Measurements from ENCODE around the gene GPC1.

GPC1 gene

DNA sequence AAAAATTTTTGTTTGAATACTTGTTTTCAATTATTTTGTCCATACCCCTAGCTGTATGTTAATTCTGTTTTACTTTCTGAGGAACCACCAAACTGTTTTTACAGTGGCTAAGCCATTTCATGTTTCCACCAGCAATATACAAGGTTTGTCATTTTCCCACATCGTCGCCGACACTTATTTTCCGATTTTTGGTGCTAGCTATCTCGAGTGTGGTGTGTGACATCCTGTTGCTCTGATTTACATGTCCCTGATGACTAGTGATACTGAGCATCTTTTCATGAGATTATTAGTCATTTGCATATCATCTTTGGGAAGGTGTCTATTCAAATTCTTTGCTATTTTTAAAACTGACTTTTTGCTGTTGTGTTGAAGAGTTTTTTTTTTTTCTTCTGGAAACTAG, 7.2 kb upstream of the GPC1 start:
- TF ChIP-seq CTCF (IDR thresholded peaks at IDR 0.05; ENCODE audit: low read depth, low read length, missing control alignments) = no peak
- DNase-seq (ENCODE audit: low read depth) = no peak

DNA sequence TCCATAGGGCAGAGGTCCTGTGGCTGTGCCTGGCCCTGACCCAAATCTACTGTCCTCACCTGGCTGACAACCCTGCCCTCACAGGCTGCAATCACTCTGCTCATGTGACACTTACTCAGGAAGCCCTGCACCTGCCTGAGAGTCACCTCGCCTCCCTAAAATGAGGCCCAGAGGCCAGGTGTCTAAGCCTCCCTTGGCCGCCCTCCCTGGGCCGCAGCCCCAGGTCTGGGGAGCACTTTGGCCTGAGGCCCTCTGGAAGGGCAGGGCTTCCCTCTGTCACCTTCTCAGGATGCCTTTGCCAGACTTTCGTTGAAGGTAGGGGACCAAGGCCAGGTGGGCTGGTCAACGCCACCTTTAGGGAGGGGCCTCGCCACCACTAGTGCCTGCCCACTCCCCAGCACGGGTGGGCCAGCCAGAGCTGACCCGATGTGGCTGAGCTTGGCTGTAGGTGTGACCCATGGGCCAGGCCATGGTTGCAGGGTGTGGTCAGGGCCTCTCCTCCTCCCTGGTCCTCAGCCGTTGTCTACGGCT, 6.1 kb upstream of the GPC1 start:
- H3K4me3 ChIP-seq (ENCODE audit: low read depth, low read length) = no peak overlapping the region
- no peak for DNase-seq (ENCODE audit: low read depth)
- TF ChIP-seq CTCF (IDR thresholded peaks at IDR 0.05; ENCODE audit: low read depth, low read length, missing control alignments) = no peak

More for the DNA sequence above, 7.2 kb upstream of the GPC1 start:
- no peak overlapping the region for H3K4me3 ChIP-seq (ENCODE audit: low read depth, low read length)

- no peak for DNase-seq (ENCODE audit: low read depth)
- no peak overlapping the region for H3K4me3 ChIP-seq (ENCODE audit: low read depth, low read length)
- TF ChIP-seq CTCF (IDR thresholded peaks at IDR 0.05; ENCODE audit: low read depth, low read length, missing control alignments) = no peak
Measured at GRCh38 chr2:240429872-240430491, 5.5 kb upstream of the GPC1 start.

- H3K4me3 ChIP-seq (ENCODE audit: low read depth, low read length) = no peak overlapping the region
- no peak for DNase-seq (ENCODE audit: low read depth)
- no peak for TF ChIP-seq CTCF (IDR thresholded peaks at IDR 0.05; ENCODE audit: low read depth, low read length, missing control alignments)
Measured at GRCh38 chr2:240430595-240430994, 4.9 kb upstream of the GPC1 start.

DNA sequence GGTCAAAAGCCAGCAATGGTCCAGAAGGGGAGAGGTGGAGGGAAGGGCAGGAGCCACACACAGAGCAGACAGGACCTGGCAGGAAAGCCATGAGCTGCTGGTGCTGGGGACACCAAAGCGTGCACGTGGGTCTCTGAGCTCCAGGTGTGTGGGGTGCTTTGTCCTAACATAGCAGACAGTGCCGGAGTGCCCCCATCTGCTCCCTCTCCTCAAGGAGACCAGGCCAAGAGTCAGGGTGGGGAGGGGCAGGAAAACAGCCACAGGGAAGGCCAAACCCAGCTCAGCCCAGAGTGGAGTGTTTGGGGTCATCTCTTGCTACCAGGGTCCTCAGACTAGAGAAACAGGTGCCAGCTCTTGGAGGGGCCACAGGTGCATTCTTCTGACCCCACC, 4.2 kb upstream of the GPC1 start:
- H3K4me3 ChIP-seq (ENCODE audit: low read depth, low read length) = no peak overlapping the region
- no peak for TF ChIP-seq CTCF (IDR thresholded peaks at IDR 0.05; ENCODE audit: low read depth, low read length, missing control alignments)
- DNase-seq (ENCODE audit: low read depth) = no peak

- H3K4me3 ChIP-seq (ENCODE audit: low read depth, low read length) = no peak overlapping the region
- TF ChIP-seq CTCF (IDR thresholded peaks at IDR 0.05; ENCODE audit: low read depth, low read length, missing control alignments) = no peak
- DNase-seq (ENCODE audit: low read depth) = no peak
Measured at GRCh38 chr2:240431661-240432424, 3.6 kb upstream of the GPC1 start.

Data from GM12864 (cell line).